Forelimb muscle (tissue), 1 donor: Measurements from ENCODE around the gene ME3. TPM values are rescaled to one million over a fixed set of nuclear protein-coding genes. Genes with fewer than 3 reads are reported as not detected.
"Not testable (repeated sequence)": the region's sequence is repeated elsewhere in the genome, so short reads cannot be mapped to it uniquely, and the experiment has no call there.

Source experiments
- DNase-seq: peaks from one replicate; pipeline ENCODE4 v3.0.0-alpha.2; 2013; ENCODE audit warnings: low read depth
- polyA plus RNA-seq: library from polyadenylated mRNA; unstranded; fragments of 120-200 nt; gene quantifications from one replicate; pipeline ENCODE4 v1.2.1, GENCODE V29; 2013; ENCODE audit not compliant: insufficient read length

Gene ME3
- polyA plus RNA-seq, 1 donor, result 10.8 TPM

DNA sequence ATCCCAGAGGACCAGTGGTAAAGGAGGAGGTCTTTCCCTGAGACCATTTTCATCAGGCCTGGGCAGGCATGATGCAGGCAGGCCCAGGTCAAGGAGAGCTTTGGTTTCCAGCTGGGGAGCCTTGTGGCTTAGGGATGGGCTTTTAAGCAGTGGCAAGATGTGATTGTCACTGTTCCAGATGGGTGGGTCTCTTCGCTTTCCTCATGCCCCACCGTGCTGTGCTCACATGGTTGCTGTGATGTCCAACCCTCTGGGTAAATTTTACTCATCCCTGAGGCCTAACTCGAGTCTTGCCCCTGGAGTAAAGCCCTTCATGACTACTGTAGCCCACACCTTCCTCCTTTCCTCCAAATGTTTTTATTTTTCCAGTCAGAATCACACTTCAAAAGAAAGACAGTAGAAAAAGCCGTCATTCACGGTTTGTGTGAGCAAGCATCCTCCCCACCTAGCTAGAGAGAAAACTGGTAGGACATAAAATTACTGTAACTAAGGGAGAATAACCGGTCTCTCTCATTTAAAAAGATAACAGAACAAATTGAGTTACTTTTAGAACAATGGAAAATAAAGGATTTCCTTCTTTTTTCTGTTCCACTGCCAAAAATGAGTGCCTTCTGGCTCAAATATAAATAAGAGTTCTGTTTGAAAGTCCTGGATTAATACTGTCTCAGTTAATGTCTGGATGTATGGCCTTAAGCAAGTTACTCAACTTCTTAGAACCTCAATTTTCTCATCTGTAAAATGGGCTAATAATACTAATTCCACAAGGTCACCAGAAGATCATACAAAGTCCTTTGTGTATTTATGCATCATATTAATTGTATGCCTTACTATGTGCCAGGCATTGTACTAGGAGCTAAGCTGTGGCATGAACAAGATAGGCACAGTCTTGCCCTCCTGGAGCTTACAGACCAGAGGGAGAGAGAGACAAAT is 84.9 kb downstream of the ME3 start:
- DNase-seq, result no peak

DNA sequence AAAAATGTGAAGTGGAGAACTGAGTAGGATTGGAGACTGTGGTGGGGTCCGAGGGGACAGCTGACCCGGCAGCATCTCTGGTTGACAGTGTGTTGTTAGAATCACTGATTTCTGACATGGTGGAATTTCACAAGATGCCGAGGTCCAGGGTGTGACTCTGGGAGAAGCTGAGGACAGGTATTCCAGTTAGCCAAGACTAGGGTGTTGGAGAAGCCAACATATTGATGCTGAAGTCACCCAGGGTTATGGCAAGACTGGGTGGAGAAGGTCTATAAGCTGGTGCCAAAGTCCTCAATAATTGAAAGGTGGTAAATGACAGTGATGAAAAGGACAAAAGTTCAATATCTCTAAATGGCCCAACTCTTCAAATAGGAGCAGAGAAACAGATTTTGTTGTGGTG is 86.1 kb downstream of the ME3 start:
- DNase-seq, result no peak

DNA sequence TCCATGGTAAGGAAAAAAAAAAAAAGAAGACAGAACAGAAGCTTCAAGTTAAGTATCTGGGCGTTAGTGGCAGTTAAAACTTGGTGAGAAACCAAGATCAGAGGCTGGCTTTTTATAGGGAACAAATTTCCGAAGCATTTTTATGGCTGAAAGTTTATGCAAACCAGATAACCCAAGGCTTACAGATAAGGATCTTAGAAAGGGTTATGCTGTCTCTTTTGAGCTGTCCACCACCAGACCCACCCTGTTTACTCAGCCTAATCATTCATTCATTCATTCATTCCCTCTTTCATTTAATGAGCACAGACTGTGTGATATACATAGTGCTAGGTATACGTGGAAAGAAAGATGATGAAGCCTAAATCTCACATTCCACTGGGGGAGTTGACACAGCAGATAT is 89.5 kb downstream of the ME3 start:
- no peak for DNase-seq

DNA sequence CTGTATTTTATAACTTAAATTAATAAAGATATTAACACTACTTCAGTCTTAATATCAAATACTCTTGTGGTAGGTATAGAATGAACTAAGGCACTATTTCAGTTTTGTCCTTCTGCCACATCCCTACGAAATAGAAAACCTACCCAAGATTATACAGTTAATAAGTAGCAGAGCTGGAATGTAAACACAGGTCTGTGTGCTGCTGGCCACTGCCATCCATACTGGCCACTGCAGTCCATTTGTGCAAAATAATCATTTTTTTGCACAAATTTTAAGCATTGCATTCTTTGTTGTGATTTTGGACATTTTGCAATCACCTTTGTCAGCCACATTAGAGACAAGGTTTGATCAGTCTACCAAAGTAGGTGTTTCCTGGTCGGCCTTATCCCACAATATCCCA is 91.9 kb downstream of the ME3 start:
- no peak for DNase-seq

DNA sequence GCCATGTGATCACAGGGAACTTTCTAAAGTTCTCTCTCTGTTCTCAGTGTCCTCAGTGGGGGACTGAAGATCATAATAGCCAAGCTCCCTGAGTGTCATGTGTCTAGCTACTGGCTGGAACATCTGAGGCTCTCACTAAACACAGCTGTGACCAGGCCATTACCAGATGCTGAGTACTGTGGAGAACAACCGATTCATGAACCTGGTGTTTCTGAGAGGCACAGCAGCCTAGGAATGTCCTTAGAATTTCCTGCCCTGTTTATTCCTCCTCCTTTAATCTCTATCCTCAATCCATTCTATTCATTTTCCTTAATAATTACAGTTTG is 93.0 kb downstream of the ME3 start:
- no peak for DNase-seq

DNA sequence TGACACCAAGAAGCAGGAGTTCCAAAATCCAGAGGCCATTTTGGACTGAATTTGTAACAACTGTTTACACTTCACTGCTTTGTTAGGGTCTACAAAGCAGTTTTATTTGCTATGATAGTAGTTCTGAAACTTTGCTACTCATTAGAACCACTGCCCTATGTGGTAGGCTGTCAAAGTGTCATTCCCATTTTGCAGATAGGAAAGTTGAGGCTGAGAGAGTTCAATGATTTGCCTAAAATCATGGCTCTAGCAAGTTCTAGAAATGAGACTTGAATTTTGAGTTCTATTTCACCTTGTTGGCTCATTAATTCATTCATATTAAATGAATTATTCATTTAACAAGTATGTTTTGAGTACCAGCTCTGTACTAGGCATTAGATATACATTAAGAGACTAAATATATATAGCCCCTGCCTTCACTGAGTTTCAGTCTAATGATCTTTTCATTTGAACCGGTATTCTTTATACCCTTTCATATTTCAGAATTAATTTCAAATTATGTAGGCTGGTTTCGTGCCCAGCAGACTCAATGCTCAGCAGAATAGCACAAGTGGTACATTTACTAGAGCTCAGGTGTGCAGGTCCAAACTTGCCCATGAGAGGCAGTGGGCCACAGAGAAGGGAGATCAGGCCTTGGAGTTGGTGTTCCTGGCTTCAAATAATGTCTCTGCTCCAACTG is 93.5 kb downstream of the ME3 start:
- no peak for DNase-seq

DNA sequence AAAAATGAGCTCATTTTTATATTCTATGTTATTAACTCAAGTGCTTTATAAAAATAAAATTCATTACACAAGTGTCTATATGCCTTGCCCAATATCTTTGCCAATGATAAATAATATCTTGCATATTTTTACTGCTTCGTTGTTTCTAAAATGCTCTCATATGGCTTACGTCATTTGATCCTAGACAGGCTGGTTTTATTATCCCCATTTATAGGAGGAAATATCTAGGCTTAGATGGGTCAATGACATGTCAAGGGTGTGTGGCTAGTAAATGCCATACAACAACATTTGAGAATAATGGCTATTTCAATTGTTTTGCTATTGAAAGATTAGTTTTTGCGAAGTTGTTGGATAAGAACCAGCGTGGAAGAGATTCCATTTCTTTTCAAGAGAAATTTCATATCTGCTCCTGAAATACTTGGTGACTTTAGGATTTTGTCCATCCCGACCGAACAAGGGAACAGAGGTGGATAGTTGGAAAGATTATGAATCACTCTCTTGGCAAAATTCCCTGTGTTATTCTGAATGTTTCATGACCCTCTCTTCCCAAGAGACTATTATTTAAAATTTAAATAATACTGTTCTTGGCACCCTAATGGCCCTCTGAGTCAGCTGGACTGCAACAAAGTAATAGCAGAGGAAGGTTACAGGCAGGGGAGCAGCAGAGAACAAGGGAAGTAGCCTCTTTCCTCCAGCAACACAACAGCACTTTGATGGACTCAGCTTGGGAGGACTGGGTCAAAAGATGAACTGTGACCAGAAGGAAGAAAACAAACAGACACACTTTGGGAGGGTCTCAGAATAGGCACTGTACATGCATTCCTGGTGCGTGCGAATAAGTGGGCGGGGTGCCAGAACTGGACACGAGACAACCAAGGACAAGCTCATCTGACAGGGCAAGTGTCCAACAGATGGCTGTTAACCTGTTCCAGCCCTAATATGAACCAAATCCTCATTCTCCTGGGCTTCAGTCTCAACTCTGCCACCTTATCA is 94.5 kb downstream of the ME3 start:
- DNase-seq, result peak; percentile 65

DNA sequence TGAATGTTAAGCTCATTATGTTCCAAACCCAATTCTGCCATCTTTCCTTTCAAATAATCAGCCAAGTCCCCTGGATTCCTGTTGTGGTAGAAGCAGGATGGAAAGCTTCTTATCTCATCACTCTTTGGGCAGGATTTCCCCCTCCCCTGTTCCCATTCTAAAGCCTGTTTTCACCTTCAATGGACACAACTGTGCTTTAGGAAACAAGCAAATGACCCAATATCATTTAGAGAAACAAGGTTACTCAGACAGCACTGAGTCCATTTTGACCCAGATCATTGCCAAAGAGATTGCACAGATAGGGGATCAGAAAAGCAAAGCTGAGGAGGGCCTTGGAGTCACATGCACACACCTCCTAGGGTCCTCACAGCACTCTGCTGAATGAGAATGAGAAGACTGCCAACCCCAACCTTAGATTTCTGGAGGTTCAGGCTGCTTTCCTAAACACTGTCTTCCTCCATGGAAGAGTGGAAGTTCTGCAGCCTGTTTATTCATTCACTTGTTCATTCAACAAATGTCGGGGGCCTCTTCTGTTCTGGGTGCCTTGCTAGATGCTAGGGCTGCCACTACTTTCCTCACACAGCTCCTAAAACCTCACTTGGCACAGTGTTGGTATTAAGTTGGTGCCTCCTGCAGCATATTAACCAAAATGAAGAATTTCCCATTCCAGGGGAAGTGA is 95.3 kb downstream of the ME3 start:
- DNase-seq, result no peak

DNA sequence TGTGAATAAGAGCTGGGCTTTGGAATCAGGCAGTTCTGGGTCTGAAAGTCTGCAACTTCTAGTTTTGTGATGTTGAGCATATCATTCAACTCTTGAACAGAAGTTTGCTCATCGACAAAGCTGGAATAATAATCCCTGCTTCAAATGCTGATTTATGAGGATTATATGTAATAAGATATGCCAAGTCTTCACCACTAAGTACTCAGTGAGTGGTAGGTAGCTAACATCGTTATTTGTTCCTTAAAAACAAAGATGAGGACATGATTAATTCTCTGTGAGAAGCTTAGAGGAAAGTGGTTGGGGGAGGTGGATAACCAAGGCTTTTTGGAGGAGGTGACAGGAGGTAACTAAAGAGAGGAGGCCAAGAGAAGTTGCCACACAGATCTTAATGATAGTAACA is 96.5 kb downstream of the ME3 start:
- no peak for DNase-seq

DNA sequence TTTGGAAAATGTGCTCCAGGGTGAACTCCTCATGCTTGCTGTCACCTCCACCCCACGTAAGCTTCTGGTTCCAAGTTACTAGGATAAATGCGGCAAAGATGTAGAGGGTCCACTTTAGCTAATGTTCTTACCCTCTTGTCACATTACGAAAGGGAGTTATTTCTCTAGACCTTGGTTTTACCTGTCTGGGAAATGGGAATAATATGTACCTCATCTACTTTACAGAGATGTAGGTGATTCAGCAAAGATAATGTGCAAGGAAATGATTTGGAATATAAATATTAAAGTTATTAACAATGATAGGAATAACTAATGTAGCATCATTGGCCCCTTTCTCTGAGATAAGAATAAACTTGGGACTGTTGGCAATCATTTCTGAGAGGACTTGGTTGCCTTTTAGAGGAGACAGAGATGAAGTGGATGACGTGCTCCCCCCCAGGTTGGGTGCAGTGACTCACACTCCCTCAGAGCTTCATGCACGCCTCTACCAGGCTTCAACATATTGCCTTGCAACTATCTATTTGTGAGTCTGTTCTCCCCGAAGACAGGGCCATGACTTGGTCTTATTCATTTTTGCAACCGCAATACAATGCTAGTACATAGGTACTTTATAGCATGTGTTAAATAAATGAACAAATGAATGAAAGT is 97.1 kb downstream of the ME3 start:
- DNase-seq, result no peak

DNA sequence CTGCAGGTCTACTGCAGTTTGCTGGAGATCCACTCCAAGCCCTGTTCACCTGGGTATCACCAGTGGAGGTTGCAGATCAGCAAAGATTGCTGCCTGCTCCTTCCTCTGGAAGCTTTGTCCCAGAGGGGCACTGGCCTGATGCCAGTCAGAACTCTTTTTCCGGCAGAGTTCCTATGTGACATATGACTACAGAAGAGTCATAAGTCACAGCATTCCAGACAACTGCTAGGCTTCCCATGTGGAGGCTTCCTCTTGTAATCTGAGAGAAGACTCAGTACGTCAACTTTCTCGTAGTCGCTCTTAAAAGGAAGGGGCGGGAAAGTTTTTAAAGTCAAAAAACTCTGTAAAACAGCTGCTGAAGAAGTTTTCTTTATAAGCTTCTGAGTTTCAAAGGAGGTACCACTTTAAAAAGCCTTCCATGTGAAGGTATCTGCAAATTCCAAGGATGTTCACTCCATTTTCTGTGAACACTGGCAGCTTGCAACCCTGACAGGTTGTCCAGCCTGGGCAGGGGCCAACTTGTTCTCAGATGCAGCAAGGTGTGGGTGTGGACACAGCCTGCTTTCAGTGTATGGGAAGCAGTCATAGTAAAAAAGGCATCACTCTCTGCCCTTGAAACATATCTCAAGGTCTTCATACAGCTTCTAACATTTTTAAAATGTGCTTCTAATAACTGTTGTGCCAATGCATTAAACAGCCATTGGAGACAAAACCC is 97.8 kb downstream of the ME3 start:
- DNase-seq, result no peak

DNA sequence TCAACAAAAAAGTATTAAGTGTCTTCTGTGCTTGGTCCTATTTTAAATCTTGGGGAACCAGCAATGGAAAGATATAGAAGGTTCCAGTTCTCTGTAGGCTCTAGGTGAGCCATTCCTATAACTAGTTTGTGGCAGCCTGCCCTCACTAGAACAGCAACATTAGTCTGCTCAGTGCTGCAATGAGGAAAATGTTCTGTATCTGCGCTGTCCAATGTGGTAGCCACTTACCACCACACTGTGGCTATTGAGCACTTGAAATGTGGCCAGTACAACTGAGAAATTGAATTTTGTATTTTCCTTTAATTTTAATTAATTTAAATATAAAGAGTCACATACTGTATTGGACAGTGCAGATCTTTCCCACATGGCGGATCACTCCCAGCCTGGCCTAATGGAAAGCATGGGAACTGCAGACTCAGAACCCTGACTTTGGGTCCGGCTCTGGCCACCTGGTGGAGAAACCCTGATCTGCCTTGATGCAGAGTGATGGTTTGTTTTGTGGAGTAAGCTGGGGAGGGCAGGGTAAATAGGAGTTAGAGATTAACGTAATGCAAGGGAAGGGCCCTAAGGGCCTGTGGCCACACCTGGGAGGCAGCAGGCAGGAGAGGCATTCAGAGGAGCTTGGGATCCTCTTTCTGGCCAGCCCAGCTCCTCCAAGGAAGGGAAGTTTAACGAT is 101.0 kb downstream of the ME3 start:
- DNase-seq, result no peak

DNA sequence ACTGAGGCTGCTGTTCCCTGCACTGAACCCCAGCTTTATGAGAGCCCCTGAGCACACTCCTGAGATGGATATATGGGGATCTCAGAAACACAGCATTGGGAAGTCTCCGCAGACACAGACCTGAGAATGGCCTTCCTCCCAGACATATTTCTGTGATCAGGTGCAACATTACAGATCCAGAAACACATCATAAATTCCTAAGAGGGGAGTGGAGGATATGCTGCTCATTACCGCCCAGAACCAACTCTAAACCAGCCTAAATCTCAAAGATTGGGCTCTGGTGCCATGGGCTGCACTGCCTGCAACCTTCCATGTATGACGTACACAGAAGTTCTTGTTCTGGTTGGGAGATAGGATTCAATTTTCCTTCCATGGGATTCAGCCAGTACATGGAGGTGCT is 102.0 kb downstream of the ME3 start:
- DNase-seq, result no peak

DNA sequence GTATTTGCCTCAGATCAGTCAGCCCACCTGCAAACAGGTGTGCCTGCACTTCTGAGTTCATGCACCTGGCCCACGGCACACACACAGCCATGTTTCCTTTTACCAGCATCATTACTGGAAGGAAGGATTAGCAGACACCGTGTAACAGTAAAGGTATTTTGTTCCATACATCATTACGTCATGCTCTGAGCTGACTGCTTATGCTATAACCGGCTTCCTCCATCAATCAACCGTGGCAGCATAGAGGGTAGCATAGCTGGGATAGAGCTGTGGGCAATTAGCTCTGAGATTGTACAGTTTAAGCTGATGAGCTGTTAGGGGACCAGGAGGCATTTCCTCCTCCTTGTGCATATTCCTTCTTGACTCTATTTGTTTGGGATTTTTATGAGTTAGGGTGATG is 102.4 kb downstream of the ME3 start:
- no peak for DNase-seq

DNA sequence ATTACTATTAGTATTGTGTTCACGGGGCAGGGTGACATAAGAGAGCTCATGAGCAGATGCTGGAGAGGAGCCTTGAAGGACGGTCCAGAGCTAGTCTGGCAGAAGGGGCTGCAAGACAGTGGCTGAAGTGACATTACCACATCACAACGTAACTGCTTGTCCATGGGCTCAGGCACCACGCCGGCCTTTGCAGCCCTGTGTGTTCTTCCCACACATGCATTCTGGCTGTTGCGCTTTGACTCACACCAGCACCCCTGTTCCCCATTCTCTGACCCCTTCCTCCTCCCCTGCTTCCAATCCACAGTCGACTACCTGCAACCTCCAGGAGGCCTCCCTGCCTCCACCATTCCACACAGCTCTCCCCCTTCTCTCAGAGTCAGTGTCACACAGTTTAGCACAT is 103.3 kb downstream of the ME3 start:
- no peak for DNase-seq

DNA sequence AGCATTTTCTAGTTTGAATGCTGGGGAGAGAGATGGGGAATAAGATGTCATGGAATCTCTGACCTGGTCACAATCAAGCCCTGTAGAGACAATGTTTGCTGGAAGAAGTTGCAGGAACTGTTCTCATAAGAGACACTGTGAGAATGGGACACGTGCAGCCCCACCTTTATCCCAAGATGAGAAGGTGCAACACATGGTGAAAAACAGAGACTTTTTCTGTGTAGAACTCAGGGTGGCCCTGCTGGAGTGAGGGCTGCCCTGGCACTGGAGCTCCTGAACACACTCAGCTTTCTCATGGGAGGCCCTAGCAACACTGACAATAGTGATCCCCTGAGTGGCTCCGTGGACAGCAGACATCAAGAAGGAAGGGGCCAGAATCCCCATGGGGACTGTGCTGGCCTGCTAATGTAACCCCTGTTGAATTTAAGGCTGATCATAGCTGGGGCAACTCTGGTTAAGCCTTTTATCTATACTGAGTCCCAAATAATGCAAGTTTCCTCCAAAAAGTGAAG is 106.6 kb downstream of the ME3 start:
- no peak for DNase-seq

DNA sequence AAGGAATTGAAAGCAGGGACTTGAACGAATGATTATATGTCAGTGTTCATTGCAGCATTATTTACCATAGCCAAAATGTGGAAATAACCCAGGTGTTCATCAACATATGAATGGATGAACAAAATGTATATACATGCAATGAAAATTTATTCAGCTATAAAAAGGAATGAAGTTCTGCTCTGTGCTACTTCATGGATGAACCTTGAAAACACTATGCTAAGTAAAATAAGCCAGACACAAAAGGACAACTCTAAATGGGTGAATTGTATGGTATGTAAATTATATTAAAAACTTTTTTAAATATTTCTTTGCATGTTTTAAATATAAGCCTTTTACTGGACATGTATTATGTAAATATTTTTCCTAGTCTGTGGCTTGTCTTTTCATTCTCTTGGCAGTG is 107.0 kb downstream of the ME3 start:
- no peak for DNase-seq

DNA sequence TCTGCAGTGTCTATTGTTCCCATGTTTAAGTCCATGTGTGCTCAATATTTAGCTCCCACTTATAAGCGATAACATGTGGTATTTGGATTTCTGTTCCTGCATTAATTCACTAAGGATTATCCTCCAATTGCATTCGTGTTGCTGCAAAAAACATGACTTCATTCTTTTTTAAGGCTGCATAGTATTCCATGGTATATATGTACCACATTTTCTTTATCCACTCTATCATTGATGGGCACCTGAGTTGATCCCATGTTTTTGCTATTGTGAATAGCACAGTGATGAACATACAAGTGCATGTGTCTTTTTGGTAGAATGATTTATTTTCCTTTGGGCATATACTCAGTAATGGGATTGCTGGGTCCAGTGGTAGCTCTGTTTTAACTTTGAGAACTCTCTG is 109.6 kb downstream of the ME3 start:
- DNase-seq, result not testable (repeated sequence)

DNA sequence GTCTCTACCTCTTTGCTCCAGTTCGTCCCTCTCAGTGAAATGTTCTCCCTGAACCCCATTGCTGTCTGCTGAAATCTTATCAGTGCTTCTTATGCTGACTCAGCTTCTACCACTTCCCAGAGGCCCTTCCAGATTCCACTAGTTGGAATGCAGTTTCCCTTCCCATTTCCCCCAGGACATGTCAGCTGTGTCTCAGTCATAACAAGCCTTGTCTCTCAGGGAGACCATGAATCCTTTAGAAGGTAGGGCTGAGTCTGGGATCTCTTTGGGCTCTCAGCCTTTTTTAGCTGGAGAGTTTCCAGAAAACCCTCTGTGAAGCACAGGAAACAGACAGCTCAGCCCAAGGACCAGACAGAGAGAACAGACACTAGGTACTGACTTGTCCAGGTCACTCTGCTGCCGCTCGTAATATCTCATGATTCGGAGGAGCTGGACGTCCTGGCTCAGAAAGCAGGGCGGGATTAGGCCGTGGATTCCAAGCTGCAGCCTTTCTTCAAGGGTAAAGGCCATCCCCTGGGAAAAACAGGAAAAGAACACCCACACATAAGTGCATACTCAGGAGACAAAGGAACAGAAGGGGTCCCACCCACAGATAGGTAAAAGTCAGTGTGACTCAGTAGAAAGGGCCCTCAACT is 113.0 kb downstream of the ME3 start:
- no peak for DNase-seq
